Panc1 (cell line): ENCODE data around the gene APBB1.
"Not testable (repeated sequence)": the region's sequence is repeated elsewhere in the genome, so short reads cannot be mapped to it uniquely, and the experiment has no call there.

Source experiments
- POLR2AphosphoS5 ChIP-seq: IDR thresholded peaks from 2 replicates; pipeline ENCODE4 v1.6.1; 2012; ENCODE audit warnings: mild to moderate bottlenecking, low read depth, low read length, moderate library complexity
- REST ChIP-seq, 2 experiments: IDR thresholded peaks; 2 replicates each; pipeline ENCODE4 v1.6.1; 2011 to 2012; ENCODE audit warnings: low read depth in 2 of 2, control low read depth in 1 of 2, low read length in 1 of 2, mild to moderate bottlenecking in 1 of 2, moderate library complexity in 1 of 2; ENCODE audit not compliant: insufficient read depth in 1 of 2
- TF ChIP-seq, protein P1 (sequence below): fragments of 450-650 bp; IDR thresholded peaks from 2 replicates; pipeline ENCODE4 v1.5.1; 2017; ENCODE audit warnings: mild to moderate bottlenecking

GRCh38 chr11:6392251-6392650, 26.6 kb downstream of the APBB1 start:
- TF ChIP-seq, protein P1, sequence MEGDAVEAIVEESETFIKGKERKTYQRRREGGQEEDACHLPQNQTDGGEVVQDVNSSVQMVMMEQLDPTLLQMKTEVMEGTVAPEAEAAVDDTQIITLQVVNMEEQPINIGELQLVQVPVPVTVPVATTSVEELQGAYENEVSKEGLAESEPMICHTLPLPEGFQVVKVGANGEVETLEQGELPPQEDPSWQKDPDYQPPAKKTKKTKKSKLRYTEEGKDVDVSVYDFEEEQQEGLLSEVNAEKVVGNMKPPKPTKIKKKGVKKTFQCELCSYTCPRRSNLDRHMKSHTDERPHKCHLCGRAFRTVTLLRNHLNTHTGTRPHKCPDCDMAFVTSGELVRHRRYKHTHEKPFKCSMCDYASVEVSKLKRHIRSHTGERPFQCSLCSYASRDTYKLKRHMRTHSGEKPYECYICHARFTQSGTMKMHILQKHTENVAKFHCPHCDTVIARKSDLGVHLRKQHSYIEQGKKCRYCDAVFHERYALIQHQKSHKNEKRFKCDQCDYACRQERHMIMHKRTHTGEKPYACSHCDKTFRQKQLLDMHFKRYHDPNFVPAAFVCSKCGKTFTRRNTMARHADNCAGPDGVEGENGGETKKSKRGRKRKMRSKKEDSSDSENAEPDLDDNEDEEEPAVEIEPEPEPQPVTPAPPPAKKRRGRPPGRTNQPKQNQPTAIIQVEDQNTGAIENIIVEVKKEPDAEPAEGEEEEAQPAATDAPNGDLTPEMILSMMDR = not testable (repeated sequence)
- TF ChIP-seq POLR2AphosphoS5; REST (IDR thresholded peaks at IDR 0.05; ENCODE audit: insufficient read depth in 1 of 2, low read depth in 2 of 2, low read length in 1 of 2): not testable (repeated sequence)
